GM12865 (cell line): Measurements from ENCODE around the gene HSPA14.

Source experiments
- DNase-seq: peaks from one replicate; pipeline ENCODE4 v3.0.0; 2010; ENCODE audit warnings: low read depth
- H3K4me3 ChIP-seq: 2 replicates; pipeline ENCODE4 v1.5.1; 2011; ENCODE audit warnings: mild to moderate bottlenecking, low read depth, low read length, control low read depth
- CTCF ChIP-seq: IDR thresholded peaks from 2 replicates; pipeline ENCODE4 v1.5.1; 2011; ENCODE audit warnings: low read length, control low read depth, low read depth, inconsistent platforms; ENCODE audit not compliant: insufficient read depth; ENCODE audit errors: missing control alignments

The HSPA14 gene

GRCh38 chr10:14875941-14876340, 37.8 kb downstream of the HSPA14 start:
- no peak overlapping the region for H3K4me3 ChIP-seq
- DNase-seq = no peak
- no peak for TF ChIP-seq CTCF

- H3K4me3 ChIP-seq = no peak overlapping the region
- TF ChIP-seq CTCF = no peak
- DNase-seq = no peak
Observed at GRCh38 chr10:14876764-14877163, 38.7 kb downstream of the HSPA14 start.

- DNase-seq = peak; percentile 98
- no peak for TF ChIP-seq CTCF
- peak within 1 kb of the TSS; percentile 89 for H3K4me3 ChIP-seq
Observed at GRCh38 chr10:14878266-14879123, 40.4 kb downstream of the HSPA14 start, which contains the start of gene SUV39H2. Gene SUV39H2 (plus strand): TSS chr10:14878866. CDS start chr10:14878889, 23 bp downstream.

- H3K4me3 ChIP-seq = peak overlapping the region; percentile 84
- TF ChIP-seq CTCF = no peak
- DNase-seq = peak; percentile 44
Observed at GRCh38 chr10:14879124-14879927, 41.2 kb downstream of the HSPA14 start.

- peak overlapping the region; percentile 84 for H3K4me3 ChIP-seq
- TF ChIP-seq CTCF = no peak
- DNase-seq = peak; percentile 6
Observed at GRCh38 chr10:14879928-14880193, 41.8 kb downstream of the HSPA14 start.

GRCh38 chr10:14880229-14880628, 42.1 kb downstream of the HSPA14 start:
- TF ChIP-seq CTCF = no peak
- peak overlapping the region; percentile 84 for H3K4me3 ChIP-seq
- DNase-seq = peak; percentile 11

- TF ChIP-seq CTCF = no peak
- no peak overlapping the region for H3K4me3 ChIP-seq
- no peak for DNase-seq
Observed at GRCh38 chr10:14884082-14884481, 46.0 kb downstream of the HSPA14 start.
